ENCODE results near the gene VEGFA. TPM values are rescaled to one million over a fixed set of nuclear protein-coding genes. Genes with fewer than 3 reads are reported as not detected.

VEGFA gene
- total RNA-seq, 1 donor from 2014 or later: 31.2 TPM

DNA sequence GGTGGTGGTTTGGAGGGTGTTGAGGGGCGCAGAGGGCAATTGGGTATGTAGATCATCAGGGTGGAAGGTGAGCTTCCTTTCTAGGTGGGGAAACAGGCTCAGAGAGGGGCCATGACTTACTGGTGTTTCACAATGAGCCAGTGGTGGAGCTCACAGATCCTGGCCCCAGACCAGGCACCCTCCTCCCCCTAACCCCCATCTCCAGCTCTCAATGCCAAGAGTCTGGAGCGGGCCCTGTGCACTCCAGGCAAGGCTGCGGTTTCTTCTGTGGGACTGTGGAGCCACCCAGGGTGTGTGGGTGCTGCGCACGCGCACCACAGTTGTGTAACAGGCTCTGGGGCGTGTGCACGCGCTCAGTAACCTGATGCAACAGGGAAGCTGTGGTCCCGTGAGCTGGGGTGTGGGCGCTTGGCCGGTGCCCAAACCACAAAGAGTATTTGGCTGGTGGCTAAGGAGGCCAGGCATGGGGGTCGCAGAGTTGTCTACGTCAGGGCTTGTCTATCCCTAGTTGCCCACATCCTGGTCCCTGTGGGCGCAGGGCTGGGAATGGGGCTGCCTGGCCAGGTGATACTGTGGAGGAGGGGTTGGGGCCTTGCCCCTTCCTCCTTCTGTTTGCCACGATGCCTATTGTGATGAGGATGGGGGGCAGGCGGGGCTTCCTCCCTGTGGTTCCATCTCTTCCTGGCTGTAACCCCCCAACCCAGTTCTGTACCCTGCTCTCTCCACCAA, 44.9 kb upstream of the VEGFA start:
- TF ChIP-seq CTCF (conservative IDR thresholded peaks at IDR 0.05): no peak
- DNase-seq (ENCODE audit: low read depth, low spot score): no peak
- Mint-ChIP-seq H3K27me3 (ENCODE audit: low read depth) (peaks cover 3% of the 10 kb centered on the region), H3K36me3 (ENCODE audit: low read depth) (no peaks in the 10 kb centered on the region), H3K4me1 (no peaks in the 10 kb centered on the region), H3K27ac (ENCODE audit: unreplicated experiment) (no peak overlapping the region), H3K9me3 (no peaks in the 10 kb centered on the region), H3K4me3 (no peak overlapping the region)

- no peak for DNase-seq (ENCODE audit: low read depth, low spot score)
- Mint-ChIP-seq H3K4me1 (no peaks in the 10 kb centered on the region), H3K27ac (ENCODE audit: unreplicated experiment) (no peak overlapping the region), H3K27me3 (ENCODE audit: low read depth) (peaks cover 3% of the 10 kb centered on the region), H3K4me3 (no peak overlapping the region), H3K36me3 (ENCODE audit: low read depth) (no peaks in the 10 kb centered on the region), H3K9me3 (peaks cover 2% of the 10 kb centered on the region)
- no peak for TF ChIP-seq CTCF (conservative IDR thresholded peaks at IDR 0.05)
Observed at GRCh38 chr6:43725643-43726580, 44.1 kb upstream of the VEGFA start.

- no peak for DNase-seq (ENCODE audit: low read depth, low spot score)
- no peak for TF ChIP-seq CTCF (conservative IDR thresholded peaks at IDR 0.05)
- Mint-ChIP-seq H3K4me1 (no peaks in the 10 kb centered on the region), H3K36me3 (ENCODE audit: low read depth) (no peaks in the 10 kb centered on the region), H3K4me3 (no peak overlapping the region), H3K27ac (ENCODE audit: unreplicated experiment) (no peak overlapping the region), H3K9me3 (peaks cover 5% of the 10 kb centered on the region), H3K27me3 (ENCODE audit: low read depth) (peaks cover 2% of the 10 kb centered on the region)
Observed at GRCh38 chr6:43727634-43728033, 42.4 kb upstream of the VEGFA start.

DNA sequence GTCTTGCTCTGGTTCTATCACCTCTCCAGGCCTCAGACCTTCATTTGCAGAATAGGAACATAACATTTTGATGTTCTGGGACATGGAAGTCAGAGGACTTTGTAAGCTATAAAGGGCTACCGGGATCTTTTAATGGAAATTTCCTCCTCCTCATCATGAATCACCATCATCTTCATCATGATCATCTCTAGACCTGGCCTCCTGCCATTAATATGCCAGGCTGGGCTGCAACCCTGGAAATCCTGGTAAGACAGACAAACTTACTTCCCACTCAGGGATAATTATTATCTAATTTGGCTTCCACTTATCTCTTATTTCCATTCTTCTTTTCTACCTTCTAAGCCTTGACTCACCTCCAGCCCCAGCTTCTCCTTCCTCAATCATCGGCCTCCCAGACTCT, 41.4 kb upstream of the VEGFA start:
- TF ChIP-seq CTCF (conservative IDR thresholded peaks at IDR 0.05): no peak
- H3K4me1 Mint-ChIP-seq: no peaks in the 10 kb centered on the region
- peaks cover 5% of the 10 kb centered on the region for H3K9me3 Mint-ChIP-seq
- no peaks in the 10 kb centered on the region for H3K36me3 Mint-ChIP-seq (ENCODE audit: low read depth)
- no peak overlapping the region for H3K27ac Mint-ChIP-seq (ENCODE audit: unreplicated experiment)
- H3K27me3 Mint-ChIP-seq (ENCODE audit: low read depth): peaks cover 2% of the 10 kb centered on the region
- no peak for DNase-seq (ENCODE audit: low read depth, low spot score)
- H3K4me3 Mint-ChIP-seq: no peak overlapping the region

DNA sequence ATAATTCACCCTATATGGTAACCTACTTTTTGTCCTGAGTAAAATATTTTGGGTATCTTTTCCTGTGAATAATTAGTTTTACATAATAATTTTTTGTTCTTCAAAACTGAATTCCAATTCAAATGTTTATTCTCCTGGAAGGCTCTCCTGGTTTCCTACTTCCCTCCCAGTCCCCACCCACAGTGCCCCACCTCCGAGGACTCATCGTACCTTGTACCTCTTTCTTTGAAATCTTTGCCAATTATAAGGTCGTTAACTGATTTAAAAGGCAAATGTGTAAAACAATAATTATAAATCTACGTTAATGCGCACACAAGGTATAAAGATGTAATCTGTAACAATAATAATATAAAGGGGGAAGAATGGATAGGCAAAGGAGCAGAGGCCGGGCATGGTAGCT, 40.5 kb upstream of the VEGFA start:
- DNase-seq (ENCODE audit: low read depth, low spot score): no peak
- no peaks in the 10 kb centered on the region for H3K36me3 Mint-ChIP-seq (ENCODE audit: low read depth)
- peaks cover 2% of the 10 kb centered on the region for H3K27me3 Mint-ChIP-seq (ENCODE audit: low read depth)
- no peak overlapping the region for H3K27ac Mint-ChIP-seq (ENCODE audit: unreplicated experiment)
- H3K9me3 Mint-ChIP-seq: peaks cover 5% of the 10 kb centered on the region
- no peaks in the 10 kb centered on the region for H3K4me1 Mint-ChIP-seq
- no peak overlapping the region for H3K4me3 Mint-ChIP-seq
- no peak for TF ChIP-seq CTCF (conservative IDR thresholded peaks at IDR 0.05)
